Measurements from ENCODE around the gene NUP160.

Gene NUP160

GRCh38 chr11:47860536-47860935 is 12.4 kb upstream of the NUP160 start:
- no peak overlapping the region for H3K4me3 ChIP-seq (replicated peaks; ENCODE audit: low read depth, low read length)
- DNase-seq (ENCODE audit: low read depth), result no peak
- TF ChIP-seq CTCF (IDR thresholded peaks at IDR 0.05; ENCODE audit: low read length, missing control alignments), result no peak

- H3K4me3 ChIP-seq (replicated peaks; ENCODE audit: low read depth, low read length), result no peak overlapping the region
- TF ChIP-seq CTCF (IDR thresholded peaks at IDR 0.05; ENCODE audit: low read length, missing control alignments), result no peak
- peak; percentile 69 for DNase-seq (ENCODE audit: low read depth)
These were observed 9.9 kb upstream of the NUP160 start for GRCh38 chr11:47857892-47858543.

GRCh38 chr11:47857485-47857884 is 9.3 kb upstream of the NUP160 start:
- DNase-seq (ENCODE audit: low read depth), result no peak
- H3K4me3 ChIP-seq (replicated peaks; ENCODE audit: low read depth, low read length), result no peak overlapping the region
- TF ChIP-seq CTCF (IDR thresholded peaks at IDR 0.05; ENCODE audit: low read length, missing control alignments), result no peak

GRCh38 chr11:47856186-47856585 is 8.0 kb upstream of the NUP160 start:
- DNase-seq (ENCODE audit: low read depth), result no peak
- TF ChIP-seq CTCF (IDR thresholded peaks at IDR 0.05; ENCODE audit: low read length, missing control alignments), result no peak
- no peak overlapping the region for H3K4me3 ChIP-seq (replicated peaks; ENCODE audit: low read depth, low read length)

- DNase-seq (ENCODE audit: low read depth), result no peak
- no peak for TF ChIP-seq CTCF (IDR thresholded peaks at IDR 0.05; ENCODE audit: low read length, missing control alignments)
- H3K4me3 ChIP-seq (replicated peaks; ENCODE audit: low read depth, low read length), result no peak overlapping the region
These were observed 6.5 kb upstream of the NUP160 start for GRCh38 chr11:47854667-47855066.

- TF ChIP-seq CTCF (IDR thresholded peaks at IDR 0.05; ENCODE audit: low read length, missing control alignments), result no peak
- no peak for DNase-seq (ENCODE audit: low read depth)
- H3K4me3 ChIP-seq (replicated peaks; ENCODE audit: low read depth, low read length), result no peak overlapping the region
These were observed 3.9 kb upstream of the NUP160 start for GRCh38 chr11:47852053-47852452.

GRCh38 chr11:47850337-47850736 is 2.2 kb upstream of the NUP160 start:
- TF ChIP-seq CTCF (IDR thresholded peaks at IDR 0.05; ENCODE audit: low read length, missing control alignments), result no peak
- DNase-seq (ENCODE audit: low read depth), result no peak

More at GRCh38 chr11:47850337-47850736, 2.2 kb upstream of the NUP160 start:
- no peak overlapping the region for H3K4me3 ChIP-seq (replicated peaks; ENCODE audit: low read depth, low read length)

Data from fibroblast of pulmonary artery (primary cell).